Endothelial cell (in vitro differentiated cells): ENCODE data around the gene KERA. TPM values are rescaled to one million over a fixed set of nuclear protein-coding genes. Genes with fewer than 3 reads are reported as not detected.

Source experiments
- DNase-seq: peaks from one replicate; pipeline ENCODE4 v3.0.0; 2021; ENCODE audit warnings: low spot score
- H3K27ac Mint-ChIP-seq: one replicate; pipeline ENCODE4 v1.8.0; 2021; ENCODE audit warnings: mixed read lengths, inconsistent platforms; ENCODE audit not compliant: unreplicated experiment
- H3K27me3 Mint-ChIP-seq: one replicate; pipeline ENCODE4 v1.8.0; 2021; ENCODE audit warnings: mild to moderate bottlenecking, moderate library complexity, mixed read lengths, inconsistent platforms; ENCODE audit not compliant: unreplicated experiment
- H3K36me3 Mint-ChIP-seq: one replicate; pipeline ENCODE4 v1.8.0; 2021; ENCODE audit warnings: mild to moderate bottlenecking, low read depth, mixed read lengths, inconsistent platforms; ENCODE audit not compliant: unreplicated experiment
- H3K4me1 Mint-ChIP-seq: one replicate; pipeline ENCODE4 v1.8.0; 2021; ENCODE audit warnings: mild to moderate bottlenecking, mixed read lengths, inconsistent platforms; ENCODE audit not compliant: unreplicated experiment
- H3K4me3 Mint-ChIP-seq: one replicate; pipeline ENCODE4 v1.8.0; 2021; ENCODE audit warnings: mild to moderate bottlenecking, mixed read lengths, inconsistent platforms; ENCODE audit not compliant: unreplicated experiment
- H3K9me3 Mint-ChIP-seq: one replicate; pipeline ENCODE4 v1.8.0; 2021; ENCODE audit warnings: mixed read lengths, inconsistent platforms; ENCODE audit not compliant: unreplicated experiment
- CTCF ChIP-seq: fragments of 200-600 bp; sonication (generic); IDR thresholded peaks from one replicate; pipeline ENCODE4 v1.5.0; 2021; ENCODE audit warnings: antibody characterized with exemption; ENCODE audit not compliant: unreplicated experiment
- total RNA-seq: library from RNA; stranded (reverse); fragmentation: NEBNext Ultra II Directional; extraction: Animal tissue kit (Norgen Biotek cat#: 25700); gene quantifications from one replicate; pipeline ENCODE4 v1.2.1, GENCODE V29; 2021; ENCODE audit not compliant: unreplicated experiment

Gene KERA
- total RNA-seq, 1 donor from 2014 or later, result not detected

GRCh38 chr12:91056488-91056887 lies 1.3 kb downstream of the KERA start:
- no peak for TF ChIP-seq CTCF
- H3K4me1 Mint-ChIP-seq, result no peaks in the 10 kb centered on the region
- no peaks in the 10 kb centered on the region for H3K36me3 Mint-ChIP-seq
- no peaks in the 10 kb centered on the region for H3K27me3 Mint-ChIP-seq
- no peak for DNase-seq
- no peaks in the 10 kb centered on the region for H3K9me3 Mint-ChIP-seq
- H3K4me3 Mint-ChIP-seq, result no peak overlapping the region
- no peak overlapping the region for H3K27ac Mint-ChIP-seq

- Mint-ChIP-seq H3K4me1 (no peaks in the 10 kb centered on the region), H3K9me3 (no peaks in the 10 kb centered on the region), H3K27ac (no peak overlapping the region), H3K36me3 (no peaks in the 10 kb centered on the region), H3K27me3 (no peaks in the 10 kb centered on the region), H3K4me3 (no peak overlapping the region)
- no peak for DNase-seq
- TF ChIP-seq CTCF, result no peak
Measured at GRCh38 chr12:91055976-91056375, 1.8 kb downstream of the KERA start.

DNA sequence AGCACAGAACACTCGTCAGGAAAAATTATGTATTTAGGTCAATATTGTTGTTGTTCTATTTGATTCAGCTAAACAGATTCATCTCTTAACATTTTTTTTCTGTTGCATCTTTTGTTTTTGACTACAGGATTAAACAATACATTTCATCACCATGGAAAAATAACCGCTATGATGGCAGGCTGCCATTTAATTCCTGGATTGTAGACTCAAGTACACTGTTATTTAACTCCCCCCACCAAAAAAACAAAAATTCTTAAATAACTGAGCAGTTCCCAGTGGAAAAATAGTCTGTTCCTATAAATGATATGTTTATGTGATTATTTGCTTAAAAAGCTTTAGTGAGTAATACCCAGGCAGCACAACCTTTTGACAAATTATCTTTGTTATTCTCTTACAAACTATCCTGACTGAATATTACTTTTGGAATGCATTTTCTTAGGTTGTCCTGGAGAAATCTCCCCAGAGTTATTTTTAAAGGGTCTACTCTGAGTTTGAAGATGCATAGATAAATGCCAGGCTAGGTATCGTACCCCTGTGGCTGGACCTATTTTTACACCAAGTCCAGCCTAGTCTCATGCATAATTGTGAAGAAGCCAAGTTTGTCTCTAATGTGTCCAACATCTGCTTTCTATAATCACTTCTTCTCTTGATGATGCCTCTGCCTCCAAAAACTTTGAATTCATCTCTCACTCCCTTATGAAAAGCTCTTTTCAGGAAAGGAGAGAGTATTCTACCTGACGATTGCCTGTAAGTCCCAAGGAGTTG lies 3.7 kb downstream of the KERA start:
- Mint-ChIP-seq H3K36me3 (no peaks in the 10 kb centered on the region), H3K27ac (no peak overlapping the region)
- no peak for DNase-seq

DNA sequence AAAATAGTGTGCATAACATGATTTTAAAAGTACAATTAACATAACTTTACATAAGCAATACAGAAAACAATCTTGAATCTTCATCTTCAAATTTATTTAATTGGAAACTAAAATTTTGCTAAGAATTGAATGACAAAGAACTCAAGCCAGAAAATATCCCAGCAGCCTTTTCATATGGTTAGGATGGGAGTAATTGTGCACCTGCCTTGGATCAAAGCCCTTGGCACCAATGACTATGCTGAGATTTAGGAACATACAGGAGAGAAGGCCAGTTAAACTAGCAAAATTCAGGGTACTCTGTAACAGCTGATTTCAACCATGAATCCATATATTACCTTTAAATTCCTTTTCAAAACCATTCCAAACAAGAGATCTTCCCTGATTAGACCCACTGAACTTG lies 5.8 kb downstream of the KERA start:
- TF ChIP-seq CTCF, result no peak
- Mint-ChIP-seq H3K9me3 (no peaks in the 10 kb centered on the region), H3K27ac (no peak overlapping the region), H3K4me3 (no peak overlapping the region), H3K27me3 (no peaks in the 10 kb centered on the region), H3K36me3 (no peaks in the 10 kb centered on the region), H3K4me1 (no peaks in the 10 kb centered on the region)
- DNase-seq, result no peak

More for the DNA sequence above, 3.7 kb downstream of the KERA start:
- no peak for TF ChIP-seq CTCF
- no peaks in the 10 kb centered on the region for H3K4me1 Mint-ChIP-seq
- H3K4me3 Mint-ChIP-seq, result no peak overlapping the region
- no peaks in the 10 kb centered on the region for H3K27me3 Mint-ChIP-seq
- no peaks in the 10 kb centered on the region for H3K9me3 Mint-ChIP-seq

DNA sequence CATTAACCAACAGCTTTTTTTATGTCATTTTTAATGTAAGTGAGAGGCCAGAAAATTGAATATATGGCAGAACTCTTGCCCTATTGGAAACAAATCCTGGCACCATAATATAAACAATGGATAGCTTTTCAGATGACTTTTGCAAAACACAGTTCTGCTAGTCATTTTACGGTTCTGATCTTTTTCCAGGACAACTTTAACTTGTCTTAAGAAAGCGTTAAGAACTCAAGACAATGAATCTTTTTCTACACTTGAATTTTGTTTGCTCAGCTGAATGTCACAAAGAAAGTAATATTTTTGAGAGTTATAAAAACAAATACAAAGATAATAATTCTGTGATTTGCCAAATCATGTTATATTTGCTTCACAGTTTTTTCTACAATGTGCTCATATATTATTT lies 13.2 kb downstream of the KERA start:
- H3K27ac Mint-ChIP-seq, result no peak overlapping the region
- no peak for TF ChIP-seq CTCF
- no peak overlapping the region for H3K4me3 Mint-ChIP-seq
- no peak for DNase-seq
- no peaks in the 10 kb centered on the region for H3K4me1 Mint-ChIP-seq
- H3K36me3 Mint-ChIP-seq, result no peaks in the 10 kb centered on the region
- H3K27me3 Mint-ChIP-seq, result no peaks in the 10 kb centered on the region
- H3K9me3 Mint-ChIP-seq, result no peaks in the 10 kb centered on the region
